Measurements from ENCODE around the gene DLGAP4.

DLGAP4 gene

GRCh38 chr20:36298795-36299339 lies 7.3 kb upstream of the DLGAP4 start:
- H3K4me1 ChIP-seq (ENCODE audit: control insufficient read depth in 5 of 5, insufficient read depth in 5 of 5, low read length in 5 of 5): no peaks in the 10 kb centered on the region
- no peaks in the 10 kb centered on the region for H3K36me3 ChIP-seq (ENCODE audit: control insufficient read depth in 5 of 5, insufficient read depth in 5 of 5, low read length in 5 of 5)
- H3K9me3 ChIP-seq (ENCODE audit: control insufficient read depth in 5 of 5, low read length in 5 of 5): no peaks in the 10 kb centered on the region
- peaks cover 20 to 60% (median 48%) of the 10 kb centered on the region in 5 donors for H3K27me3 ChIP-seq (ENCODE audit: control insufficient read depth in 5 of 5, insufficient read depth in 4 of 5, low read length in 5 of 5)
- H3K9ac ChIP-seq (ENCODE audit: low read length in 5 of 5): no peak overlapping the region
- H3K4me3 ChIP-seq (ENCODE audit: low read depth in 1 of 5, low read length in 5 of 5): no peak overlapping the region
- H3K27ac ChIP-seq (ENCODE audit: low read depth, low read length): no peak overlapping the region

GRCh38 chr20:36299459-36299858 lies 6.7 kb upstream of the DLGAP4 start:
- H3K27me3 ChIP-seq (ENCODE audit: control insufficient read depth in 5 of 5, insufficient read depth in 4 of 5, low read length in 5 of 5): peaks cover 21 to 64% (median 49%) of the 10 kb centered on the region in 5 donors

GRCh38 chr20:36301359-36302119 lies 4.6 kb upstream of the DLGAP4 start:
- Histone ChIP-seq H3K27ac (ENCODE audit: low read depth, low read length) (no peak overlapping the region), H3K4me1 (ENCODE audit: control insufficient read depth in 5 of 5, insufficient read depth in 5 of 5, low read length in 5 of 5) (peaks cover 0 to 6% (median 2%) of the 10 kb centered on the region in 5 donors), H3K9ac (ENCODE audit: low read length in 5 of 5) (no peak overlapping the region), H3K9me3 (ENCODE audit: control insufficient read depth in 5 of 5, low read length in 5 of 5) (no peaks in the 10 kb centered on the region), H3K4me3 (ENCODE audit: low read depth in 1 of 5, low read length in 5 of 5) (no peak overlapping the region), H3K27me3 (ENCODE audit: control insufficient read depth in 5 of 5, insufficient read depth in 4 of 5, low read length in 5 of 5) (peaks cover 34 to 78% (median 64%) of the 10 kb centered on the region in 5 donors), H3K36me3 (ENCODE audit: control insufficient read depth in 5 of 5, insufficient read depth in 5 of 5, low read length in 5 of 5) (no peaks in the 10 kb centered on the region)

More at GRCh38 chr20:36299459-36299858, 6.7 kb upstream of the DLGAP4 start:
- Histone ChIP-seq H3K9me3 (ENCODE audit: control insufficient read depth in 5 of 5, low read length in 5 of 5) (no peaks in the 10 kb centered on the region), H3K4me3 (ENCODE audit: low read depth in 1 of 5, low read length in 5 of 5) (no peak overlapping the region), H3K27ac (ENCODE audit: low read depth, low read length) (no peak overlapping the region), H3K36me3 (ENCODE audit: control insufficient read depth in 5 of 5, insufficient read depth in 5 of 5, low read length in 5 of 5) (no peaks in the 10 kb centered on the region), H3K4me1 (ENCODE audit: control insufficient read depth in 5 of 5, insufficient read depth in 5 of 5, low read length in 5 of 5) (no peaks in the 10 kb centered on the region), H3K9ac (ENCODE audit: low read length in 5 of 5) (no peak overlapping the region)

- peaks cover 39 to 83% (median 71%) of the 10 kb centered on the region in 5 donors for H3K27me3 ChIP-seq (ENCODE audit: control insufficient read depth in 5 of 5, insufficient read depth in 4 of 5, low read length in 5 of 5)
- no peaks in the 10 kb centered on the region for H3K36me3 ChIP-seq (ENCODE audit: control insufficient read depth in 5 of 5, insufficient read depth in 5 of 5, low read length in 5 of 5)
- no peak overlapping the region for H3K27ac ChIP-seq (ENCODE audit: low read depth, low read length)
- H3K4me1 ChIP-seq (ENCODE audit: control insufficient read depth in 5 of 5, insufficient read depth in 5 of 5, low read length in 5 of 5): peaks cover 0 to 13% (median 7%) of the 10 kb centered on the region in 5 donors
- no peaks in the 10 kb centered on the region for H3K9me3 ChIP-seq (ENCODE audit: control insufficient read depth in 5 of 5, low read length in 5 of 5)
- no peak overlapping the region for H3K4me3 ChIP-seq (ENCODE audit: low read depth in 1 of 5, low read length in 5 of 5)
- H3K9ac ChIP-seq (ENCODE audit: low read length in 5 of 5): no peak overlapping the region
These were observed 3.0 kb upstream of the DLGAP4 start for GRCh38 chr20:36303020-36303595.

- H3K9me3 ChIP-seq (ENCODE audit: control insufficient read depth in 5 of 5, low read length in 5 of 5): no peaks in the 10 kb centered on the region
- no peaks in the 10 kb centered on the region for H3K36me3 ChIP-seq (ENCODE audit: control insufficient read depth in 5 of 5, insufficient read depth in 5 of 5, low read length in 5 of 5)
- H3K27ac ChIP-seq (ENCODE audit: low read depth, low read length): no peak overlapping the region
- H3K9ac ChIP-seq (ENCODE audit: low read length in 5 of 5): no peak overlapping the region
- H3K4me1 ChIP-seq (ENCODE audit: control insufficient read depth in 5 of 5, insufficient read depth in 5 of 5, low read length in 5 of 5): peaks cover 0 to 13% (median 7%) of the 10 kb centered on the region in 5 donors
- H3K4me3 ChIP-seq (ENCODE audit: low read depth in 1 of 5, low read length in 5 of 5): no peak overlapping the region
- peaks cover 39 to 82% (median 70%) of the 10 kb centered on the region in 5 donors for H3K27me3 ChIP-seq (ENCODE audit: control insufficient read depth in 5 of 5, insufficient read depth in 4 of 5, low read length in 5 of 5)
These were observed 2.3 kb upstream of the DLGAP4 start for GRCh38 chr20:36303831-36304230.

GRCh38 chr20:36304786-36305495 lies 1.2 kb upstream of the DLGAP4 start:
- Histone ChIP-seq H3K4me1 (ENCODE audit: control insufficient read depth in 5 of 5, insufficient read depth in 5 of 5, low read length in 5 of 5) (peaks cover 0 to 13% (median 7%) of the 10 kb centered on the region in 5 donors), H3K9me3 (ENCODE audit: control insufficient read depth in 5 of 5, low read length in 5 of 5) (no peaks in the 10 kb centered on the region), H3K27ac (ENCODE audit: low read depth, low read length) (no peak overlapping the region), H3K9ac (ENCODE audit: low read length in 5 of 5) (no peak overlapping the region), H3K36me3 (ENCODE audit: control insufficient read depth in 5 of 5, insufficient read depth in 5 of 5, low read length in 5 of 5) (no peaks in the 10 kb centered on the region), H3K27me3 (ENCODE audit: control insufficient read depth in 5 of 5, insufficient read depth in 4 of 5, low read length in 5 of 5) (peaks cover 36 to 85% (median 69%) of the 10 kb centered on the region in 5 donors), H3K4me3 (ENCODE audit: low read depth in 1 of 5, low read length in 5 of 5) (no peak overlapping the region)

GRCh38 chr20:36306553-36307411 lies 643 bp downstream of the DLGAP4 start:
- H3K27me3 ChIP-seq (ENCODE audit: control insufficient read depth in 5 of 5, insufficient read depth in 4 of 5, low read length in 5 of 5): peaks cover 40 to 84% (median 72%) of the 10 kb centered on the region in 5 donors
- H3K4me3 ChIP-seq (ENCODE audit: low read depth in 1 of 5, low read length in 5 of 5): no peak overlapping the region
- no peak overlapping the region for H3K9ac ChIP-seq (ENCODE audit: low read length in 5 of 5)
- H3K36me3 ChIP-seq (ENCODE audit: control insufficient read depth in 5 of 5, insufficient read depth in 5 of 5, low read length in 5 of 5): no peaks in the 10 kb centered on the region
- no peaks in the 10 kb centered on the region for H3K9me3 ChIP-seq (ENCODE audit: control insufficient read depth in 5 of 5, low read length in 5 of 5)
- H3K4me1 ChIP-seq (ENCODE audit: control insufficient read depth in 5 of 5, insufficient read depth in 5 of 5, low read length in 5 of 5): peaks cover 0 to 13% (median 7%) of the 10 kb centered on the region in 5 donors
- no peak overlapping the region for H3K27ac ChIP-seq (ENCODE audit: low read depth, low read length)

GRCh38 chr20:36307412-36308325 lies 1.5 kb downstream of the DLGAP4 start:
- H3K9me3 ChIP-seq (ENCODE audit: control insufficient read depth in 5 of 5, low read length in 5 of 5): no peaks in the 10 kb centered on the region
- H3K4me3 ChIP-seq (ENCODE audit: low read depth in 1 of 5, low read length in 5 of 5): no peak overlapping the region
- H3K27me3 ChIP-seq (ENCODE audit: control insufficient read depth in 5 of 5, insufficient read depth in 4 of 5, low read length in 5 of 5): peaks cover 44 to 85% (median 73%) of the 10 kb centered on the region in 5 donors
- no peak overlapping the region for H3K9ac ChIP-seq (ENCODE audit: low read length in 5 of 5)
- peaks cover 0 to 13% (median 7%) of the 10 kb centered on the region in 5 donors for H3K4me1 ChIP-seq (ENCODE audit: control insufficient read depth in 5 of 5, insufficient read depth in 5 of 5, low read length in 5 of 5)
- no peak overlapping the region for H3K27ac ChIP-seq (ENCODE audit: low read depth, low read length)
- no peaks in the 10 kb centered on the region for H3K36me3 ChIP-seq (ENCODE audit: control insufficient read depth in 5 of 5, insufficient read depth in 5 of 5, low read length in 5 of 5)

Measured in subcutaneous abdominal adipose tissue (tissue), 5 donors.